Breast epithelium (tissue), 3 donors: ENCODE data around the gene SLC25A45.

Experiments
- POLR2AphosphoS5 ChIP-seq, 3 donors: sonication (generic); formaldehyde crosslinking; IDR thresholded peaks; one replicate each; pipeline ENCODE4 v1.6.1; 2017; ENCODE audit warnings: antibody characterized with exemption in 3 of 3
- TF ChIP-seq, protein P1 (sequence below), 3 donors: fragments of 450-650 bp; IDR thresholded peaks; one replicate each; pipeline ENCODE4 v1.5.1; 2016 to 2017; ENCODE audit warnings: antibody characterized with exemption in 3 of 3, mild to moderate bottlenecking in 3 of 3, moderate library complexity in 3 of 3

DNA sequence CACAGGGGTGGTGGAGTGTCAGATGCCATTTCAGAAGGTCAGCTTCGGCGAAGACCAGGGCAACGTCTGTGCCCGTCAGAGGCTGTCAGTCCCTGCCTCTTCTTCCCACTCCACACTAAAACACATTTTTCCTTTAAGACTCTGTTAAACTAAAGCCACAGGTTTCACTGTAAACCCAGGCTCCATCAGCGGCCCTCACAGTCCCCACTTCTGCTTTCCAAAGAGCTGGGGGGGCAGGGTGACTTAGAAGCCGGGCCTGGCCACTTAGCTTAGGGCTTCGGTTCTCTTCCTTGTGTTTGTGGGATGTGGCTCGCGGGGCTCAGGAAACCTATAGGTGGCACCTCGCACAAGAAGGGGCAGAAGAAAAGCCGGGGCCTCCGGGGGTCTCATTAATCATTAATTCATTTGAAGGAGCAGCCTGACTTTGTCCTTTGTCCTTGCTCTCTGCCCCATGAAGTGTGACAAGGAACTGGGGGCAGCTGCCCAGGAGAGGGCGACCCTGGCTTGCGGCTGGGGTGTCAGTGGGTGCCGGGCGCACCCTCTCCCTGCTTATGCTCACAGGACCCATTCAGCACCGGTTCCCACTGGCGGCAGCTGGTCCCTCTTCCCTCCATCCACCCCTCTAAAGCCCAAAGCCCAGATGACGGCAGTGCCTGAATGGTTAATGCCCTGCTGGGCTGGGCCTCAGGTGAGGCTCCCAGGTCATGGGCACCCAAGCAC is 4.1 kb downstream of the SLC25A45 start:
- TF ChIP-seq, protein P1, sequence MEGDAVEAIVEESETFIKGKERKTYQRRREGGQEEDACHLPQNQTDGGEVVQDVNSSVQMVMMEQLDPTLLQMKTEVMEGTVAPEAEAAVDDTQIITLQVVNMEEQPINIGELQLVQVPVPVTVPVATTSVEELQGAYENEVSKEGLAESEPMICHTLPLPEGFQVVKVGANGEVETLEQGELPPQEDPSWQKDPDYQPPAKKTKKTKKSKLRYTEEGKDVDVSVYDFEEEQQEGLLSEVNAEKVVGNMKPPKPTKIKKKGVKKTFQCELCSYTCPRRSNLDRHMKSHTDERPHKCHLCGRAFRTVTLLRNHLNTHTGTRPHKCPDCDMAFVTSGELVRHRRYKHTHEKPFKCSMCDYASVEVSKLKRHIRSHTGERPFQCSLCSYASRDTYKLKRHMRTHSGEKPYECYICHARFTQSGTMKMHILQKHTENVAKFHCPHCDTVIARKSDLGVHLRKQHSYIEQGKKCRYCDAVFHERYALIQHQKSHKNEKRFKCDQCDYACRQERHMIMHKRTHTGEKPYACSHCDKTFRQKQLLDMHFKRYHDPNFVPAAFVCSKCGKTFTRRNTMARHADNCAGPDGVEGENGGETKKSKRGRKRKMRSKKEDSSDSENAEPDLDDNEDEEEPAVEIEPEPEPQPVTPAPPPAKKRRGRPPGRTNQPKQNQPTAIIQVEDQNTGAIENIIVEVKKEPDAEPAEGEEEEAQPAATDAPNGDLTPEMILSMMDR (IDR thresholded peaks at IDR 0.05) = no peak
- no peak for TF ChIP-seq POLR2AphosphoS5 (IDR thresholded peaks at IDR 0.05)
